ENCODE data around the gene ANKFN1. TPM values are rescaled to one million over a fixed set of nuclear protein-coding genes. Genes with fewer than 3 reads are reported as not detected.

The ANKFN1 gene
- total RNA-seq, 1 experiment from 2014 or later = 0.49 TPM

DNA sequence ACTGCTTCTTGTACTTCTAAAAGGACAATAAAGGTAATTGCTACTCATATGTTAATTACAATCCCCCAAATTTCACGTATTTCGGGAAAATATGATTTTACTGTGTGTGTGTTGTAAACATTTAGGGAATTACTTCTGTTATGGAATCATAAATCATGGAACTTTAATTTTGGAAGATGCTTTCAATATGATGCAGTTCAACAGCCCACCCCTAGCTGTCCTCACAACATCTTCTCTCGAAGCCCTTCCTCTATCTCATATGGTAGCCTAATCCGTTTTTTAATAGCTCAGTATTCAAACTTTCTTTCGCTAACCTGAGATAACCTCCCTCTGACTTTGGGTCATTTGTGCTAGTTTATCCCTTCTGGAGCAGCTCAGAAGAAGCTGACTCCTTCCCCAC, 78.4 kb downstream of the ANKFN1 start:
- H3K4me1 Mint-ChIP-seq (ENCODE audit: insufficient read depth, unreplicated experiment) = peaks cover 9% of the 10 kb centered on the region
- no peak for DNase-seq (ENCODE audit: unreplicated experiment)
- ChIA-PET CTCF (interaction anchor here (1.2 kb wide), 1 partner anchor 9 kb away, joined by 3 read pairs; no protein-coding TSS in a partner anchor), POLR2A (interaction anchor here (0.5 kb wide), 1 partner anchor 28 kb away, joined by 3 read pairs; no protein-coding TSS in a partner anchor)
- TF ChIP-seq CTCF (IDR thresholded peaks at IDR 0.05; ENCODE audit: unreplicated experiment) = no peak
- intact Hi-C loops (cut with micrococcal nuclease) = no loop called here
- no peaks in the 10 kb centered on the region for H3K9me3 Mint-ChIP-seq (ENCODE audit: unreplicated experiment)
- BruUV-seq (replicated peaks) = no TSS peak
- no peaks in the 10 kb centered on the region for H3K27me3 Mint-ChIP-seq (ENCODE audit: insufficient read depth, unreplicated experiment)
- H3K36me3 Mint-ChIP-seq (ENCODE audit: insufficient read depth, unreplicated experiment) = no peaks in the 10 kb centered on the region
- H3K4me3 Mint-ChIP-seq (ENCODE audit: unreplicated experiment) = no peak overlapping the region
- no peak overlapping the region for H3K27ac Mint-ChIP-seq (ENCODE audit: low read depth, unreplicated experiment)

- no peak overlapping the region for H3K4me3 Mint-ChIP-seq (ENCODE audit: unreplicated experiment)
- no peak overlapping the region for H3K27ac Mint-ChIP-seq (ENCODE audit: low read depth, unreplicated experiment)
- H3K36me3 Mint-ChIP-seq (ENCODE audit: insufficient read depth, unreplicated experiment) = no peaks in the 10 kb centered on the region
- BruUV-seq (replicated peaks) = no TSS peak
- H3K27me3 Mint-ChIP-seq (ENCODE audit: insufficient read depth, unreplicated experiment) = no peaks in the 10 kb centered on the region
- intact Hi-C loops (cut with micrococcal nuclease) = no loop called here
- no peaks in the 10 kb centered on the region for H3K4me1 Mint-ChIP-seq (ENCODE audit: insufficient read depth, unreplicated experiment)
- no peak for DNase-seq (ENCODE audit: unreplicated experiment)
- POLR2A ChIA-PET = no interaction called here
- TF ChIP-seq CTCF (IDR thresholded peaks at IDR 0.05; ENCODE audit: unreplicated experiment) = no peak
- H3K9me3 Mint-ChIP-seq (ENCODE audit: unreplicated experiment) = no peaks in the 10 kb centered on the region
- CTCF ChIA-PET = interaction anchor here (0.6 kb wide), 1 partner anchor 163 kb away, joined by 3 read pairs; no protein-coding TSS in a partner anchor
Measured at GRCh38 chr17:56244268-56244890, 91.1 kb downstream of the ANKFN1 start.

DNA sequence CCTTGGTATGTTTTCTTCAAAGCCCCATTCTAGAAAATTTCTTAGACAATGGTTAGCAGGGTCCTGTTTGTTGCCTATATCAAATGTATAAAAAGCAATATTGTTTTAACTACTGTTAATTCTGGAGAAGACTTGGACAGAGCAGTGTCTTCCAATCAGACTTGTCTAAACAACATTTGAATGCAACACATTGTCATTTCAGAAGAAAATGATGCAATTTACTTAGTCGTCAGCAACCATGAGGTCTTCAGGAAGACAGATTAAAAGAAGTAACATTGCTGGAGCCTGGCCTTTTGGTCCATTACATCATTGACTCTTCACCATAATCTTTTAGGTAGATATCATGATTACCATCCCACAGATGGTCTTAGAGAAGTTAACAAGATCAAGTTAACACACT, 94.5 kb downstream of the ANKFN1 start:
- Mint-ChIP-seq H3K4me3 (ENCODE audit: unreplicated experiment) (no peak overlapping the region), H3K36me3 (ENCODE audit: insufficient read depth, unreplicated experiment) (no peaks in the 10 kb centered on the region), H3K27me3 (ENCODE audit: insufficient read depth, unreplicated experiment) (no peaks in the 10 kb centered on the region), H3K27ac (ENCODE audit: low read depth, unreplicated experiment) (no peak overlapping the region), H3K4me1 (ENCODE audit: insufficient read depth, unreplicated experiment) (no peaks in the 10 kb centered on the region), H3K9me3 (ENCODE audit: unreplicated experiment) (no peaks in the 10 kb centered on the region)
- TF ChIP-seq CTCF (IDR thresholded peaks at IDR 0.05; ENCODE audit: unreplicated experiment) = no peak
- POLR2A ChIA-PET = no interaction called here
- CTCF ChIA-PET = no interaction called here
- no peak for DNase-seq (ENCODE audit: unreplicated experiment)
- intact Hi-C loops (cut with micrococcal nuclease) = no loop called here
- no TSS peak for BruUV-seq (replicated peaks)

GRCh38 chr17:56257075-56257474, 103.8 kb downstream of the ANKFN1 start:
- no peak for DNase-seq (ENCODE audit: unreplicated experiment)
- intact Hi-C loops (cut with micrococcal nuclease) = no loop called here

More at GRCh38 chr17:56257075-56257474, 103.8 kb downstream of the ANKFN1 start:
- H3K4me1 Mint-ChIP-seq (ENCODE audit: insufficient read depth, unreplicated experiment) = no peaks in the 10 kb centered on the region
- TF ChIP-seq CTCF (IDR thresholded peaks at IDR 0.05; ENCODE audit: unreplicated experiment) = no peak
- H3K9me3 Mint-ChIP-seq (ENCODE audit: unreplicated experiment) = no peaks in the 10 kb centered on the region
- H3K27ac Mint-ChIP-seq (ENCODE audit: low read depth, unreplicated experiment) = no peak overlapping the region
- no peaks in the 10 kb centered on the region for H3K27me3 Mint-ChIP-seq (ENCODE audit: insufficient read depth, unreplicated experiment)
- H3K36me3 Mint-ChIP-seq (ENCODE audit: insufficient read depth, unreplicated experiment) = no peaks in the 10 kb centered on the region
- no TSS peak for BruUV-seq (replicated peaks)
- H3K4me3 Mint-ChIP-seq (ENCODE audit: unreplicated experiment) = no peak overlapping the region
- CTCF ChIA-PET = interaction anchor here (0.6 kb wide), 2 partner anchors 95 to 418 kb away, joined by 3 to 4 read pairs; no protein-coding TSS in a partner anchor
- POLR2A ChIA-PET = no interaction called here

All from MCF 10A (cell line).